Measurements from ENCODE around the gene CFAP61. TPM values are rescaled to one million over a fixed set of nuclear protein-coding genes. Genes with fewer than 3 reads are reported as not detected.

The CFAP61 gene
- polyA plus RNA-seq, 1 experiment, result not detected

DNA sequence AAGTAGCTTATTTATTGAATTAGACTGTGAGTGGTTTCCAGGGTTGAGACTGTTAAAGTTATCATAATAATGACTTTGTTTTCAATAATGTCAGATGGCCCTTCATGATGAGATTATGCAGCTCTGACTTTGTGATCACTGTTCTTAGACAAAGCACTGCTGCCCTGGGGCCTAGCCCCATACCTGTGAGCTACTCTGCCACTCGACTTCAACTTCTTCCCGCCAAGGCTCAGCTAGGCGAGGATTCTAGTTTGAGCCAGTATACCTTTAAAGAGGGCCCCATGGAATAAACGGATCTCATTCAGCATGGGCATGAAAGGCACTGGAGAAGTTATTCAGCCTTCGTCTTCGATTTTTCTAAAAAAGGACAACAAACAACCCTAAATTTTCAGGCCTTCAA, 270.6 kb downstream of the CFAP61 start:
- DNase-seq (ENCODE audit: low read depth), result no peak
- H3K4me3 ChIP-seq (ENCODE audit: low read depth, low read length), result no peak overlapping the region
- TF ChIP-seq, protein P1, sequence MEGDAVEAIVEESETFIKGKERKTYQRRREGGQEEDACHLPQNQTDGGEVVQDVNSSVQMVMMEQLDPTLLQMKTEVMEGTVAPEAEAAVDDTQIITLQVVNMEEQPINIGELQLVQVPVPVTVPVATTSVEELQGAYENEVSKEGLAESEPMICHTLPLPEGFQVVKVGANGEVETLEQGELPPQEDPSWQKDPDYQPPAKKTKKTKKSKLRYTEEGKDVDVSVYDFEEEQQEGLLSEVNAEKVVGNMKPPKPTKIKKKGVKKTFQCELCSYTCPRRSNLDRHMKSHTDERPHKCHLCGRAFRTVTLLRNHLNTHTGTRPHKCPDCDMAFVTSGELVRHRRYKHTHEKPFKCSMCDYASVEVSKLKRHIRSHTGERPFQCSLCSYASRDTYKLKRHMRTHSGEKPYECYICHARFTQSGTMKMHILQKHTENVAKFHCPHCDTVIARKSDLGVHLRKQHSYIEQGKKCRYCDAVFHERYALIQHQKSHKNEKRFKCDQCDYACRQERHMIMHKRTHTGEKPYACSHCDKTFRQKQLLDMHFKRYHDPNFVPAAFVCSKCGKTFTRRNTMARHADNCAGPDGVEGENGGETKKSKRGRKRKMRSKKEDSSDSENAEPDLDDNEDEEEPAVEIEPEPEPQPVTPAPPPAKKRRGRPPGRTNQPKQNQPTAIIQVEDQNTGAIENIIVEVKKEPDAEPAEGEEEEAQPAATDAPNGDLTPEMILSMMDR (IDR thresholded peaks at IDR 0.05; ENCODE audit: insufficient read depth, low read depth, low read length), result no peak
- ChIA-PET POLR2A (no interaction called here), CTCF (no interaction called here)
- H3K36me3 ChIP-seq (ENCODE audit: control insufficient read depth, insufficient read depth, low read length), result no peaks in the 10 kb centered on the region
- H3K27me3 ChIP-seq (ENCODE audit: control insufficient read depth, insufficient read depth, low read length), result no peaks in the 10 kb centered on the region

DNA sequence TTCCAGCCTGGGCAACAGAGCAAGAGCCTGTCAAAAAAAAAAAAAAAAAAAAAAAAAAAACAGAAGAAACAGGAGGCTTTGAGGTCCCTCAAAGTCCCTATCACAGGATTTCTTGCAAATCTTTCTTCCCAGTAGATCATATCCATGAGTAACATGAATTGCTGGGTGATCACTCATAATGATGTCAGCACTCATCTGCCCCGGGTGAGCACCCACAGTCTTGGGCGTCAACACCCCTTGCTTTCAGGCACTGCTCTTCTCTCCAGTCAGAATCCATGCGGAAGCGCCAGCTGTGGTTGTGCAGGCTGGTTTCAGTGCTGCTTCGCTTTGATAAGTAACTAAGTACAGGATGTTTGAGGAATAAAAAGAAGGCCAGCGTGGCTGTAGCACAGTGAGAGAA, 275.4 kb downstream of the CFAP61 start:
- H3K36me3 ChIP-seq (ENCODE audit: control insufficient read depth, insufficient read depth, low read length), result no peaks in the 10 kb centered on the region
- CTCF ChIA-PET, result no interaction called here
- POLR2A ChIA-PET, result interaction anchor here (0.6 kb wide), 1 partner anchor 13 kb away, joined by 21 read pairs; no protein-coding TSS in a partner anchor

DNA sequence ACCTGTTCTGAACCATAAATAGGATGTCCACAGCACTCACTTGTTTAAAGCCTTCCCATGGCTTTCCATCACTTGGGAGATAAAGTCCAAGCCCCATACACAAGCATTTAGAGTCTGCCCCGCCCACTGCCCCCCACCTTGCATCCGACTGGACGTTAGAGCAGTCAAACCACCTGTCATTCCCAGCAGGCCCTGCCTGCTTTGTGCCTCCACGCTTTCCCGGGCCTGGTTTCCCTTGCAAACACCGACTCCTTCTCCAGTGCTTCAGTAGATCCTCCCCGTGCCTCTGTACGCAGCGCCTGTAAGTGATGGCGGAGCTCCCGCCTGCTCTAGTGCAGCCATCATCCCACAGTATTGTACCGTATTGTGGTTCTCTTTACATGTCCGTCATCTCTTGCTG, 277.2 kb downstream of the CFAP61 start:
- no peak for DNase-seq (ENCODE audit: low read depth)
- ChIA-PET POLR2A (no interaction called here), CTCF (no interaction called here)
- Histone ChIP-seq H3K4me3 (ENCODE audit: low read depth, low read length) (no peak overlapping the region), H3K27me3 (ENCODE audit: control insufficient read depth, insufficient read depth, low read length) (no peaks in the 10 kb centered on the region), H3K36me3 (ENCODE audit: control insufficient read depth, insufficient read depth, low read length) (no peaks in the 10 kb centered on the region)
- TF ChIP-seq, protein P1 (IDR thresholded peaks at IDR 0.05; ENCODE audit: insufficient read depth, low read depth, low read length), result no peak

More for the DNA sequence above, 275.4 kb downstream of the CFAP61 start:
- no peak overlapping the region for H3K4me3 ChIP-seq (ENCODE audit: low read depth, low read length)
- no peak for DNase-seq (ENCODE audit: low read depth)
- TF ChIP-seq, protein P1 (IDR thresholded peaks at IDR 0.05; ENCODE audit: insufficient read depth, low read depth, low read length), result no peak
- no peaks in the 10 kb centered on the region for H3K27me3 ChIP-seq (ENCODE audit: control insufficient read depth, insufficient read depth, low read length)

DNA sequence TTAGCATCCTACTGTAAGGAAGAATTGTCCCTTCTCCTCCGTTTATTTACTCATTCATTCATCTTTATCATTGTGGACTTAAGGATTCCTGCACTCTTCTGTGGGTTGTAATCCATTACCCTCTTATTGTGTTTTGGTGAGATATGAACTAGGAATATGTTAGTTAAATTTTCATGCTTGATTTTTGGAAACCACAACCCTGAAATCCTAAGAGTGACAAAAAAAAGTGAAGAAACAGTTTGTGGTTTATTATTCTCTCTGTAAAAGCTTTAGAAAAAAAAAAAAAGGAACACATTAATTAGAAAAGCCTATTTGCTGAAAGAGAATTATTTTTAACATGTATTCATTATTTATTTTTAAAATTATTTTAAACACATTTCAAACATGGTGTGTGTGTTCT, 278.8 kb downstream of the CFAP61 start:
- Histone ChIP-seq H3K36me3 (ENCODE audit: control insufficient read depth, insufficient read depth, low read length) (no peaks in the 10 kb centered on the region), H3K27me3 (ENCODE audit: control insufficient read depth, insufficient read depth, low read length) (no peaks in the 10 kb centered on the region), H3K4me3 (ENCODE audit: low read depth, low read length) (no peak overlapping the region)
- CTCF ChIA-PET, result no interaction called here
- no peak for DNase-seq (ENCODE audit: low read depth)
- POLR2A ChIA-PET, result no interaction called here
- TF ChIP-seq, protein P1 (IDR thresholded peaks at IDR 0.05; ENCODE audit: insufficient read depth, low read depth, low read length), result no peak

DNA sequence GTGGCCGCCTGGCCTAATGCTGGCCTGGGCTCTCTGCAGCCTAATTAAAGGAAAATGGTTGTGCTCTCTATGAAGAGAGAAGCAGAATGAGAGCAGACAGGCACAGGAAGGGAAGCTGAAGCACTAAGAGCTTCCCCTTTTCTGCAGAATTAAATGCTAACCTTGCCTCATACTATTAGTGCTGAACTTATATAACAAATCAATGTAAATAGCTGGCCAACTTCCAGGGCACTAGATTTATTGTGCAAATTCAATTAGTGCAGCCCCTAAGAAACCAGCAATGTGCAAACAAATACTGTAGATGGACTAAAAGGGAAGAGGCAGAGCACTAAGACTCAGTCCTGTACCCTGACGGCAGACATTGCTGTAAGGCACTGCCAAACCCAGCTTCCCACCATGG, 279.5 kb downstream of the CFAP61 start:
- no peak for DNase-seq (ENCODE audit: low read depth)
- TF ChIP-seq, protein P1 (IDR thresholded peaks at IDR 0.05; ENCODE audit: insufficient read depth, low read depth, low read length), result no peak
- Histone ChIP-seq H3K4me3 (ENCODE audit: low read depth, low read length) (no peak overlapping the region), H3K36me3 (ENCODE audit: control insufficient read depth, insufficient read depth, low read length) (no peaks in the 10 kb centered on the region), H3K27me3 (ENCODE audit: control insufficient read depth, insufficient read depth, low read length) (no peaks in the 10 kb centered on the region)
- CTCF ChIA-PET, result no interaction called here
- POLR2A ChIA-PET, result no interaction called here

Data from BJ (cell line).